ENCODE data around the gene DUSP5. TPM values are rescaled to one million over a fixed set of nuclear protein-coding genes. Genes with fewer than 3 reads are reported as not detected.

Gene DUSP5
- total and polyA plus RNA-seq, 8 donors: 9.4 to 21.9 (median 20.3) TPM

DNA sequence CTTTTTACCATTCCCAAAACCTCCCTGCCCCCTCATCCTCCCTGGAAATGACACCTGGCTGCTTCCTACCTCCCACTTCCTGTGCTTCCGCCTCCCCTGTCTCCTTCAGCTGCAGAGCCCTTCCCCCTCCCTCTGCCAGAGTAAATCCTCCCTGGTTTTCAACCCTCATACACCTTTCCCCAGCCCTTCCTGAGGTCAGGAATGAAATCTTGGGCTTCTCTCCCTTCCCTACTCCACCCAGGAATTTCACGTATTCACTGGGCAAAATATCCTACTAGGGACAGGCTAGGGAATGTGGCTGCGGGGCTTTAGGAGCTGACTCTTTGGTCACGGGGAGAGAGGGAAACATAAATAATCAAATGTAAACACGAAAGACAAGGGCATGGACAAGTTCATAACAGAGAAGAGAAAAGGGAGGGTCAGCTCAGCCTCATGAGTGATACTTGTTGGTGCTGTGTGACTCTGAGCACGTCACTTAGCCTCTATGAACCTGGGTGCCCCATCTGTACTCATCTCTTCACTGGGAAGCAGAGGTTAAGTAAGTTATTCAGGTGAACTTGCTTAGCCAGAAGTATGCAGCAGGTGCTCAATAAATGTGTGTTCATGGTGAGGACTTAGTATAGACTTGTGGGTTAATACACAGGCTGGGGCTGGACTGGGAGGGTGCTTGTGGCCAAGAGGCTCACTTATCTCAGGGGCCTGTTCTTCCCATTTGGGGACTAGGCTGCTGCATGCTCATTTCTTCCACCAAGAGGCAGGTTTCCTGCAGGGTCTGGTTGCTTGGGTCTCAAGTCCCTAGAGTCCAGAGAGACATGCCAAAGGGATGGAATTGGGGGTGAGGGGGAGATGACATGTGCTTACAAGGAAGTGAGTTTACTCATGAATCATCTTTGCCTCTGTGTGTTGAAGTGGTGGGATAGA, 10.0 kb upstream of the DUSP5 start:
- Histone ChIP-seq H3K4me1 (no peaks in the 10 kb centered on the region), H3K27ac (no peak overlapping the region), H3K9me3 (no peaks in the 10 kb centered on the region), H3K27me3 (peaks cover 0 to 8% of the 10 kb centered on the region in 2 donors), H3K4me3 (no peak overlapping the region), H3K36me3 (no peaks in the 10 kb centered on the region)
- DNase-seq (no peak), ATAC-seq (no peak)
- intact Hi-C loops (cut with DNase I): no loop called here
- TF ChIP-seq, protein P1, sequence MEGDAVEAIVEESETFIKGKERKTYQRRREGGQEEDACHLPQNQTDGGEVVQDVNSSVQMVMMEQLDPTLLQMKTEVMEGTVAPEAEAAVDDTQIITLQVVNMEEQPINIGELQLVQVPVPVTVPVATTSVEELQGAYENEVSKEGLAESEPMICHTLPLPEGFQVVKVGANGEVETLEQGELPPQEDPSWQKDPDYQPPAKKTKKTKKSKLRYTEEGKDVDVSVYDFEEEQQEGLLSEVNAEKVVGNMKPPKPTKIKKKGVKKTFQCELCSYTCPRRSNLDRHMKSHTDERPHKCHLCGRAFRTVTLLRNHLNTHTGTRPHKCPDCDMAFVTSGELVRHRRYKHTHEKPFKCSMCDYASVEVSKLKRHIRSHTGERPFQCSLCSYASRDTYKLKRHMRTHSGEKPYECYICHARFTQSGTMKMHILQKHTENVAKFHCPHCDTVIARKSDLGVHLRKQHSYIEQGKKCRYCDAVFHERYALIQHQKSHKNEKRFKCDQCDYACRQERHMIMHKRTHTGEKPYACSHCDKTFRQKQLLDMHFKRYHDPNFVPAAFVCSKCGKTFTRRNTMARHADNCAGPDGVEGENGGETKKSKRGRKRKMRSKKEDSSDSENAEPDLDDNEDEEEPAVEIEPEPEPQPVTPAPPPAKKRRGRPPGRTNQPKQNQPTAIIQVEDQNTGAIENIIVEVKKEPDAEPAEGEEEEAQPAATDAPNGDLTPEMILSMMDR (IDR thresholded peaks at IDR 0.05): no peak

GRCh38 chr10:110488332-110488681, 9.4 kb upstream of the DUSP5 start:
- no peak for ATAC-seq
- intact Hi-C loops (cut with DNase I): no loop called here
- Histone ChIP-seq H3K36me3 (no peaks in the 10 kb centered on the region), H3K27ac (no peak overlapping the region), H3K27me3 (peaks cover 0 to 8% of the 10 kb centered on the region in 2 donors), H3K9me3 (no peaks in the 10 kb centered on the region), H3K4me1 (no peaks in the 10 kb centered on the region), H3K4me3 (no peak overlapping the region)
- DNase-seq: no peak
- TF ChIP-seq, protein P1 (IDR thresholded peaks at IDR 0.05): no peak

GRCh38 chr10:110488940-110489339, 8.8 kb upstream of the DUSP5 start:
- Histone ChIP-seq H3K4me1 (no peaks in the 10 kb centered on the region), H3K27ac (no peak overlapping the region), H3K4me3 (no peak overlapping the region), H3K27me3 (peaks cover 0 to 8% of the 10 kb centered on the region in 2 donors), H3K36me3 (no peaks in the 10 kb centered on the region), H3K9me3 (no peaks in the 10 kb centered on the region)
- TF ChIP-seq, protein P1 (IDR thresholded peaks at IDR 0.05): no peak
- ATAC-seq: no peak
- intact Hi-C loops (cut with DNase I): no loop called here
- DNase-seq: no peak

DNA sequence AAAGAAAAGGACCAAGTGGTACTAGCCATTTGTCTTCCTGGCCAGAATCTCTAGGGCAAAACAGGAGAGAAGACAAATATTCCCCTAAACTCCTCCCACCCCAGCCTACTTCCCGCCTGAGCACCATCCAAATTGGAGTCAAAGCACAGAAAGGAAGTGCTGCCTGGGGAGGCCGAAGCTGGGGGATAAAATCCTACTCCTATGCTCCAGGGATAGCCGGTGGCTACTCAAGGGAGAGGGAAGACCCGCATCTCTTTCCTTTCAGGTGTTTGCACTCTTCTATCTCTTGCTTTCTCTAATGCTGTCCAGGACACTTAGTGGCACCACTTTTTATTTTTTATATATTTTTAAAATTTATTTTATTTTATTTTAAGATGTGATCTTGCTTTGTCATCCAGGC, 7.1 kb upstream of the DUSP5 start:
- H3K27ac ChIP-seq: no peak overlapping the region
- H3K27me3 ChIP-seq: peaks cover 0 to 8% of the 10 kb centered on the region in 2 donors
- ATAC-seq (no peak), DNase-seq (no peak)
- no peaks in the 10 kb centered on the region for H3K4me1 ChIP-seq
- no peaks in the 10 kb centered on the region for H3K36me3 ChIP-seq
- H3K9me3 ChIP-seq: no peaks in the 10 kb centered on the region
- intact Hi-C loops (cut with DNase I): no loop called here
- TF ChIP-seq, protein P1 (IDR thresholded peaks at IDR 0.05): no peak
- H3K4me3 ChIP-seq: no peak overlapping the region

DNA sequence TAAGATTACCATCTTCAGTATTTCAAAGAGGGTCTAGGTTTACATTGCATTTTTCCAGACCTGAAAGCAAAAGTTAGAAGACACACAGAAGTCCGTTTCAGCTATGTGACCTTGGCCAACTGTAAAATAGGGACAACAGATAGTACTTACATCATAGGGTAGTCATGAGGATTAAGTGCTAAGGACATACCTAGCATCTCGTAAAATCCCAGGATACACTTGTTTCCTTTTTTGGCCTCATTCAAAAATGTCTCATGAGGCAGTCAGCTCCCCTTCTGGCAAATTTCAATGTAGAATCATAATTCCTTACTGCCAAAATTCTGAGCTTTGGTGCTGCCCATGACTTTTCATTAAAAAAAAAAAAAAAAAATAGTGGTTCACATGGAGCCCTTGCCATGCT, 6.4 kb upstream of the DUSP5 start:
- H3K9me3 ChIP-seq: no peaks in the 10 kb centered on the region
- no peaks in the 10 kb centered on the region for H3K36me3 ChIP-seq
- peaks cover 0 to 1% of the 10 kb centered on the region in 2 donors for H3K4me1 ChIP-seq
- peaks cover 0 to 8% of the 10 kb centered on the region in 2 donors for H3K27me3 ChIP-seq
- DNase-seq (no peak), ATAC-seq (no peak)
- TF ChIP-seq, protein P1 (IDR thresholded peaks at IDR 0.05): no peak
- H3K27ac ChIP-seq: no peak overlapping the region
- intact Hi-C loops (cut with DNase I): no loop called here
- no peak overlapping the region for H3K4me3 ChIP-seq
